Endothelial cell of umbilical vein (primary cell): ENCODE data around the gene NTSR1.

Source experiments
- POLR2AphosphoS5 ChIP-seq: IDR thresholded peaks from 2 replicates; pipeline ENCODE4 v1.6.1; 2012; ENCODE audit warnings: low read depth, mild to moderate bottlenecking, control low read depth, low read length, moderate library complexity; ENCODE audit not compliant: insufficient read depth
- TF ChIP-seq, protein P1 (sequence below), 2 donors: IDR thresholded peaks; 1 replicate in 1 of 2; 2 replicates in 1 of 2; pipeline ENCODE4 v1.5.1; 2011; ENCODE audit warnings: low read length in 2 of 2, mild to moderate bottlenecking in 2 of 2, moderate library complexity in 2 of 2, control low read depth in 1 of 2, inconsistent platforms in 1 of 2, low read depth in 1 of 2; ENCODE audit not compliant: insufficient read depth in 1 of 2; ENCODE audit errors: extremely low read depth in 1 of 2

DNA sequence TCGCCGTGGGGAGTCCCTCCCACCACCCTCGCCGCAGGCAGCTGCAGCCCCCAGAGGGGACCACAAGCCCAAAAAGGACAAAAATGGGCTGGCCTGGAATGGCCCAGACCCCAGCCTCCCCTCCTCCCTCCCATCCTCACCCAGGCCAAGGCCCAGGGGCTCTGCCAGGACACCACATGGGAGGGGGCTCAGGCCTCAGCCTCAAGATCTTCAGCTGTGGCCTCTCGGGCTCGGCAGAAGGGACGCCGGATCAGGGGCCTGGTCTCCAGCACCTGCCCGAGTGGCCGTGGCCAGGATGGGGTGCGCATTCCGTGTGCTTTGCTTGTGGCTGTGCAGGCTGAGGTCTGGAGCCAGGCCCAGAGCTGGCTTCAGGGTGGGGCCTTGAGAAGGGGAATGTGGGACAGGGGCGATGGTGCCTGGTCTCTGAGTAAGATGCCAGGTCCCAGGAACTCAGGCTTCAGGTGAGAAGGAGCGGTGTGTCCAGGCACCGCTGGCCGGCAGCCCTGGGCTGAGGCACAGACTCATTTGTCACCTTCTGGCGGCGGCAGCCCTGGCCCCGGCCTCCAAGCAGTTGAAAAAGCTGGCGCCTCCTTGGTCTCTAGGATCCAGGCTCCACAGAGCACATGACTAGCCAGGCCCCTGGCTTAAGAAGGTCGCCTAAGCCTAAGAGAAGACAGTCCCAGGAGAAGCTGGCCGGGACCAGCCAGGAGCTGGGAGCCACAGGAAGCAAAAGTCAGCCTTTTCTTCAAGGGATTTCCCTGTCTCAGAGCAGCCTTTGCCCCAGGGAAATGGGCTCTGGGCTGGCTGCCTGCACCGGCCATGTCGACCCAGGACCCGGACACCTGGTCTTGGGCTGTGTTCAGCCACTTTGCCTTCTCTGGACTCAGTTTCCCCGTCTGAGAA lies 52.5 kb downstream of the NTSR1 start:
- TF ChIP-seq, protein P1, sequence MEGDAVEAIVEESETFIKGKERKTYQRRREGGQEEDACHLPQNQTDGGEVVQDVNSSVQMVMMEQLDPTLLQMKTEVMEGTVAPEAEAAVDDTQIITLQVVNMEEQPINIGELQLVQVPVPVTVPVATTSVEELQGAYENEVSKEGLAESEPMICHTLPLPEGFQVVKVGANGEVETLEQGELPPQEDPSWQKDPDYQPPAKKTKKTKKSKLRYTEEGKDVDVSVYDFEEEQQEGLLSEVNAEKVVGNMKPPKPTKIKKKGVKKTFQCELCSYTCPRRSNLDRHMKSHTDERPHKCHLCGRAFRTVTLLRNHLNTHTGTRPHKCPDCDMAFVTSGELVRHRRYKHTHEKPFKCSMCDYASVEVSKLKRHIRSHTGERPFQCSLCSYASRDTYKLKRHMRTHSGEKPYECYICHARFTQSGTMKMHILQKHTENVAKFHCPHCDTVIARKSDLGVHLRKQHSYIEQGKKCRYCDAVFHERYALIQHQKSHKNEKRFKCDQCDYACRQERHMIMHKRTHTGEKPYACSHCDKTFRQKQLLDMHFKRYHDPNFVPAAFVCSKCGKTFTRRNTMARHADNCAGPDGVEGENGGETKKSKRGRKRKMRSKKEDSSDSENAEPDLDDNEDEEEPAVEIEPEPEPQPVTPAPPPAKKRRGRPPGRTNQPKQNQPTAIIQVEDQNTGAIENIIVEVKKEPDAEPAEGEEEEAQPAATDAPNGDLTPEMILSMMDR (IDR thresholded peaks at IDR 0.05; ENCODE audit: extremely low read depth in 1 of 2, insufficient read depth in 1 of 2, low read depth in 1 of 2, low read length in 2 of 2), result no peak
- no peak for TF ChIP-seq POLR2AphosphoS5
